ENCODE results near the gene LRRC74B.
A peak's percentile ranks its signal among the peaks of the same experiment; 100 is the strongest.
"Not testable (repeated sequence)": the region's sequence is repeated elsewhere in the genome, so short reads cannot be mapped to it uniquely, and the experiment has no call there.

LRRC74B gene

GRCh38 chr22:21045585-21046294 is at the start of gene LRRC74B:
Gene LRRC74B, plus strand, starts transcription at chr22:21045946. Its CDS starts 41 bp downstream, at chr22:21045987.
- DNase-seq (ENCODE audit: low spot score) = peak; percentile 79

- DNase-seq (ENCODE audit: low spot score) = no peak
These were observed 49.7 kb upstream of the LRRC74B start for GRCh38 chr22:20996031-20996410.

- no peak for DNase-seq (ENCODE audit: low spot score)
These were observed 48.9 kb upstream of the LRRC74B start for GRCh38 chr22:20996598-20997535.

- DNase-seq (ENCODE audit: low spot score) = no peak
These were observed 48.0 kb upstream of the LRRC74B start for GRCh38 chr22:20997536-20998257.

- no peak for DNase-seq (ENCODE audit: low spot score)
These were observed 47.1 kb upstream of the LRRC74B start for GRCh38 chr22:20998411-20999336.

GRCh38 chr22:20999350-21000206 is 46.2 kb upstream of the LRRC74B start:
- DNase-seq (ENCODE audit: low spot score) = no peak

- DNase-seq (ENCODE audit: low spot score) = no peak
These were observed 45.3 kb upstream of the LRRC74B start for GRCh38 chr22:21000207-21000986.

GRCh38 chr22:21000987-21001600 is 44.7 kb upstream of the LRRC74B start:
- no peak for DNase-seq (ENCODE audit: low spot score)

- peak; percentile 96 for DNase-seq (ENCODE audit: low spot score)
These were observed 44.0 kb upstream of the LRRC74B start, which contains the start of gene THAP7 for GRCh38 chr22:21001601-21002325. Gene THAP7, minus strand, starts transcription at chr22:21002118. Its CDS starts 207 bp downstream, at chr22:21001911.

GRCh38 chr22:21003782-21004181 is 42.0 kb upstream of the LRRC74B start:
- DNase-seq (ENCODE audit: low spot score) = no peak

GRCh38 chr22:21009208-21009607 is 36.5 kb upstream of the LRRC74B start:
- not testable (repeated sequence) for DNase-seq (ENCODE audit: low spot score)

GRCh38 chr22:21009638-21010425 is 35.9 kb upstream of the LRRC74B start:
- DNase-seq (ENCODE audit: low spot score) = no peak

- no peak for DNase-seq (ENCODE audit: low spot score)
These were observed 35.2 kb upstream of the LRRC74B start for GRCh38 chr22:21010426-21011113.

GRCh38 chr22:21012446-21013407 is 33.0 kb upstream of the LRRC74B start:
- DNase-seq (ENCODE audit: low spot score) = no peak

- no peak for DNase-seq (ENCODE audit: low spot score)
These were observed 32.0 kb upstream of the LRRC74B start for GRCh38 chr22:21013657-21014201.
